ENCODE results near the gene FALEC. TPM values are rescaled to one million over a fixed set of nuclear protein-coding genes. Genes with fewer than 3 reads are reported as not detected.

The FALEC gene
- total RNA-seq, 1 experiment from 2014 or later, result 1.0 TPM

GRCh38 chr1:150546294-150546937 lies 30.9 kb downstream of the FALEC start:
- DNase-seq (ENCODE audit: low read depth, low spot score) (no peak), ATAC-seq (no peak)
- ChIA-PET CTCF (no interaction called here), POLR2A (interaction anchor here (0.7 kb wide), 1 partner anchor 14 kb away, joined by 3 read pairs; no protein-coding TSS in a partner anchor)
- Histone ChIP-seq H3K4me1 (ENCODE audit: control insufficient read depth, insufficient read depth, low read length) (peaks cover 18% of the 10 kb centered on the region), H3K27ac (ENCODE audit: low read length) (no peak overlapping the region), H3K9me3 (ENCODE audit: control insufficient read depth, insufficient read depth, low read depth, low read length) (no peaks in the 10 kb centered on the region), H3K27me3 (ENCODE audit: control insufficient read depth, insufficient read depth, low read length) (no peaks in the 10 kb centered on the region), H3K36me3 (ENCODE audit: control insufficient read depth, insufficient read depth, low read length) (no peaks in the 10 kb centered on the region), H3K4me3 (ENCODE audit: low read depth in 2 of 2, low read length in 2 of 2) (no peak overlapping the region)
- no TSS peak for BruUV-seq (replicated peaks)
- TF ChIP-seq TCF7L2 (IDR thresholded peaks at IDR 0.05; ENCODE audit: low read depth, low read length), result no peak
- TF ChIP-seq POLR2AphosphoS5 (IDR thresholded peaks at IDR 0.05; ENCODE audit: low read depth, low read length), result no peak
- no peak for TF ChIP-seq SIN3A (IDR thresholded peaks at IDR 0.05; ENCODE audit: borderline replicate concordance, insufficient read depth, low read depth, low read length)
- no peak for TF ChIP-seq CTCF (IDR thresholded peaks at IDR 0.05)
- TF ChIP-seq REST (IDR thresholded peaks at IDR 0.05; ENCODE audit: insufficient read depth in 1 of 2, low read depth in 2 of 2, low read length in 1 of 2), result no peak
- intact Hi-C loops (cut with micrococcal nuclease; ENCODE audit: unreplicated experiment) (no loop called here), in situ Hi-C loops (cut with HindIII; ENCODE audit: low pct_unique_long_range_greater_than_20kb, low sequenced_read_pairs) (no loop called here)

GRCh38 chr1:150548324-150548631 lies 32.7 kb downstream of the FALEC start:
- ChIA-PET CTCF (interaction anchor here (0.6 to 1.4 kb wide), 4 partner anchors 13 to 600 kb away, joined by 3 to 12 read pairs (median 4); no protein-coding TSS in a partner anchor), POLR2A (interaction anchor here (0.5 kb wide), 1 partner anchor 527 kb away, joined by 3 read pairs; no protein-coding TSS in a partner anchor)
- no TSS peak for BruUV-seq (replicated peaks)
- peak overlapping the region; percentile 54 for H3K27ac ChIP-seq (ENCODE audit: low read length)
- DNase-seq (ENCODE audit: low read depth, low spot score), result no peak
- no peak for ATAC-seq
- in situ Hi-C loops (cut with HindIII; ENCODE audit: low pct_unique_long_range_greater_than_20kb, low sequenced_read_pairs) (no loop called here), intact Hi-C loops (cut with micrococcal nuclease; ENCODE audit: unreplicated experiment) (no loop called here)
- H3K9me3 ChIP-seq (ENCODE audit: control insufficient read depth, insufficient read depth, low read depth, low read length), result no peaks in the 10 kb centered on the region
- no peaks in the 10 kb centered on the region for H3K36me3 ChIP-seq (ENCODE audit: control insufficient read depth, insufficient read depth, low read length)
- no peak for TF ChIP-seq POLR2AphosphoS5 (IDR thresholded peaks at IDR 0.05; ENCODE audit: low read depth, low read length)
- no peak for TF ChIP-seq SIN3A (IDR thresholded peaks at IDR 0.05; ENCODE audit: borderline replicate concordance, insufficient read depth, low read depth, low read length)
- TF ChIP-seq REST (IDR thresholded peaks at IDR 0.05; ENCODE audit: insufficient read depth in 1 of 2, low read depth in 2 of 2, low read length in 1 of 2), result no peak
- TF ChIP-seq TCF7L2 (IDR thresholded peaks at IDR 0.05; ENCODE audit: low read depth, low read length), result no peak
- TF ChIP-seq CTCF (IDR thresholded peaks at IDR 0.05), result no peak
- no peaks in the 10 kb centered on the region for H3K27me3 ChIP-seq (ENCODE audit: control insufficient read depth, insufficient read depth, low read length)
- H3K4me3 ChIP-seq (ENCODE audit: low read depth in 2 of 2, low read length in 2 of 2), result peak overlapping the region; percentile 56 to 73
- H3K4me1 ChIP-seq (ENCODE audit: control insufficient read depth, insufficient read depth, low read length), result peaks cover 27% of the 10 kb centered on the region
